Stomach (tissue), 9 donors: ENCODE measurements around the gene AMT. TPM values are rescaled to one million over a fixed set of nuclear protein-coding genes. Genes with fewer than 3 reads are reported as not detected.
A peak's percentile ranks its signal among the peaks of the same experiment; 100 is the strongest.

Source experiments
- DNase-seq, 2 donors: peaks; one replicate each; pipeline versions ENCODE4 v3.0.0 to v3.0.0-alpha.2; 2013 to 2019
- H3K27ac ChIP-seq, 5 donors: fragments of 200-600 bp in 4 of 5; sonication (generic) in 4 of 5; one replicate each; pipeline ENCODE4 v1.5.1; 2013 to 2019; ENCODE audit warnings: mild to moderate bottlenecking in 1 of 5, moderate library complexity in 1 of 5
- H3K27me3 ChIP-seq, 3 donors: fragments of 200-600 bp; sonication (generic); one replicate each; pipeline ENCODE4 v1.5.1; 2017 to 2019; ENCODE audit warnings: mixed run types in 1 of 3
- H3K36me3 ChIP-seq, 4 donors: fragments of 200-600 bp; sonication (generic); 1 replicate in 3 of 4; 2 replicates in 1 of 4; pipeline ENCODE4 v1.5.1; 2016 to 2019
- H3K4me1 ChIP-seq, 4 donors: fragments of 200-600 bp; sonication (generic); one replicate each; pipeline ENCODE4 v1.5.1; 2016 to 2019
- H3K4me3 ChIP-seq, 4 donors: fragments of 200-600 bp; sonication (generic) in 3 of 4; one replicate each; pipeline ENCODE4 v1.5.1; 2016 to 2019; ENCODE audit warnings: mild to moderate bottlenecking in 1 of 4
- H3K9me3 ChIP-seq, 4 donors: fragments of 200-600 bp; sonication (generic); one replicate each; pipeline ENCODE4 v1.5.1; 2016 to 2019
- EP300 ChIP-seq: sonication (generic); formaldehyde crosslinking; IDR thresholded peaks from one replicate; pipeline ENCODE4 v1.6.1; 2017; ENCODE audit warnings: antibody characterized with exemption
- POLR2A ChIP-seq, 4 donors: fragments of 450-650 bp; IDR thresholded peaks; one replicate each; pipeline ENCODE4 v1.6.1; 2016; ENCODE audit warnings: antibody characterized with exemption in 4 of 4, control low read depth in 2 of 4, mild to moderate bottlenecking in 1 of 4, moderate library complexity in 1 of 4
- POLR2AphosphoS5 ChIP-seq, 3 donors: sonication (generic); formaldehyde crosslinking; IDR thresholded peaks; one replicate each; pipeline ENCODE4 v1.6.1; 2016; ENCODE audit warnings: antibody characterized with exemption in 3 of 3
- WGBS, 5 donors: extraction: QIAGEN DNeasy Blood & Tissue Kit in 3 of 5; methylation state at CpG; one replicate each; pipeline versions ENCODE4 v1.1.5 to v1.1.7; 2013 to 2018; 5-methylcytosine and 5-hydroxymethylcytosine counted together
- intact Hi-C: fragments of 100-400 bp; cut with DNase I; formaldehyde crosslinking; loops from one replicate; pipeline ENCODE4 v1.15.1; 2023; ENCODE audit warnings: low total_unique reads
- polyA plus RNA-seq, 3 donors: library from polyadenylated mRNA; stranded (reverse); fragments of 200-250 nt; gene quantifications; one replicate each; pipeline ENCODE4 v1.2.3, GENCODE V29; 2013
- total RNA-seq, 5 donors: library from RNA; depleted of rRNA; stranded (reverse); fragments of >200 nt; gene quantifications; one replicate each; pipeline versions ENCODE4 v1.1.0 to v1.2.3, GENCODE V29; 2014 to 2016
- TF ChIP-seq, protein P1 (sequence below), 7 experiments: fragments of 450-650 bp in 4 of 7; fragments of 200-600 bp in 3 of 7; sonication (generic) in 3 of 7; IDR thresholded peaks; one replicate each; pipeline ENCODE4 v1.5.1; 2016 to 2019; ENCODE audit warnings: antibody characterized with exemption in 7 of 7, control low read depth in 2 of 7, mild to moderate bottlenecking in 1 of 7
- donor health status: healthy with polysubstance abuse.
- donor health status: Bipolar disorder and iron deficiency.
- donor health status: healthy.

AMT gene
- total and polyA plus RNA-seq, 8 donors: 4.5 to 27.8 (median 13.8) TPM

DNA sequence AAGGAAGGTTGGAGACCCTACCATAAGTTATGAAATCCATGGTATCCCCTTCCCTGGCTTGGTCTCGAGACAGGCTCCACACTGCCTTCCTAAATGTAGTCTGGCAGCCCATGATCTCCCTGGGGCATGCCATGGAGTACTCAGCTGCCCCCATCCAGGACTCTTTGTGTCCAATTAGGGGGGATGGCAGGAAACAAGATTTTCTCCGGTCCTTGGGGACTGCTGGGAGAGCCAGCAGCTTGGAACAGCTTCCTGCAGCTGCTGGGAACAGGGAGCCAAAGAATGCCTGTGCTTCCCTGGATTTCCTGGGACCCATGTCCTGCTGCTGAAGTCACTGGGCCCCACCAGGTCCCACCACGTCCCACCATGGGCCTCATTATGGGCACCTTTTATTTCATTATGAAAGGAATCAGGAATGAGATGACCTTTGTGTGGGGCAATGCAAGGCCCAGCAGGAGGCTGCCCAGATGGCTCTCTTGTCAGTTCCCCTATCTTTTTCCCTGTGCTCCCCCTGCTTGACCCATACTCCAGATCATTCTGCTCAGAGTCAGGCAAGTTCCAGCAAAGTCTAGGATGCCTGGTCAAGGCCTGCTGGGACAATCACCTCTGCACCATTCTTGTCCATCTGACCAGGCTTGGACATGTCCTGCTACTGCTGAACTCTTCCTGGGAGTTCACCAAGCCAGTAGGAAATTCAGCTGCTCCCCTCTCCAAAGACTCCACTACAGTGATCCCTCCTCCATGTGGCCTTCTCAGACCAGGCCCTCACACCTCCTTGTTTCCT lies 32.8 kb upstream of the AMT start:
- Histone ChIP-seq H3K9me3 (no peaks in the 10 kb centered on the region), H3K27ac (peak overlapping the region in 1 of 5 donors; percentile 8), H3K4me3 (no peak overlapping the region), H3K36me3 (no peaks in the 10 kb centered on the region), H3K4me1 (peaks cover 9 to 19% (median 10%) of the 10 kb centered on the region in 4 donors), H3K27me3 (no peaks in the 10 kb centered on the region)
- WGBS, 5 donors: 55 to 74% (median 70%) methylated on average over 3 of the region's 3 CpGs
- no peak for DNase-seq
- TF ChIP-seq POLR2AphosphoS5 (IDR thresholded peaks at IDR 0.05) (no peak), EP300 (no peak), POLR2A (IDR thresholded peaks at IDR 0.05) (no peak)
- TF ChIP-seq, protein P1, sequence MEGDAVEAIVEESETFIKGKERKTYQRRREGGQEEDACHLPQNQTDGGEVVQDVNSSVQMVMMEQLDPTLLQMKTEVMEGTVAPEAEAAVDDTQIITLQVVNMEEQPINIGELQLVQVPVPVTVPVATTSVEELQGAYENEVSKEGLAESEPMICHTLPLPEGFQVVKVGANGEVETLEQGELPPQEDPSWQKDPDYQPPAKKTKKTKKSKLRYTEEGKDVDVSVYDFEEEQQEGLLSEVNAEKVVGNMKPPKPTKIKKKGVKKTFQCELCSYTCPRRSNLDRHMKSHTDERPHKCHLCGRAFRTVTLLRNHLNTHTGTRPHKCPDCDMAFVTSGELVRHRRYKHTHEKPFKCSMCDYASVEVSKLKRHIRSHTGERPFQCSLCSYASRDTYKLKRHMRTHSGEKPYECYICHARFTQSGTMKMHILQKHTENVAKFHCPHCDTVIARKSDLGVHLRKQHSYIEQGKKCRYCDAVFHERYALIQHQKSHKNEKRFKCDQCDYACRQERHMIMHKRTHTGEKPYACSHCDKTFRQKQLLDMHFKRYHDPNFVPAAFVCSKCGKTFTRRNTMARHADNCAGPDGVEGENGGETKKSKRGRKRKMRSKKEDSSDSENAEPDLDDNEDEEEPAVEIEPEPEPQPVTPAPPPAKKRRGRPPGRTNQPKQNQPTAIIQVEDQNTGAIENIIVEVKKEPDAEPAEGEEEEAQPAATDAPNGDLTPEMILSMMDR (IDR thresholded peaks at IDR 0.05): no peak
- intact Hi-C loops: no loop called here

DNA sequence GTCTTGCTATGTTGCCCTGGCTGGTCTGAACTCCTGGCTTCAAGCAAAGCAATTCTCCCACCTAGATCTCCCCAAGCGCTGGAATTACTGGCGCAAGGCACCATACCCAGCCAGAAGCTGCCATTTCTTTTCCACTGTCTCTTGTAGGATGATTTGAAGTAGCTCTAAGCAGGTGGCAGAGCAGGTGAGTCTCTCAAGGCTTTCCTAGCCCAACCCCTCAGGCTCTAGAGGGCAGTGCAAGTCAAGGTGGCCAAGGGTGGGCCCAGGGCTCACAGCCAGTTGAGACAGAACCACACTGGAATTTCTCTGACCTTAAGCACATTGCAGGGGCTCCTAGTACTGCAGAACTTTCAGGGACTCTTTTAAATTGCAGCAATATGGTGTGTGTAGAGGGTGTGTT lies 32.2 kb upstream of the AMT start:
- H3K36me3 ChIP-seq: no peaks in the 10 kb centered on the region
- H3K27ac ChIP-seq: peak overlapping the region in 1 of 5 donors; percentile 8
- DNase-seq: peak; percentile 61 to 81
- intact Hi-C loops: no loop called here
- H3K4me3 ChIP-seq: no peak overlapping the region
- H3K27me3 ChIP-seq: no peaks in the 10 kb centered on the region
- H3K4me1 ChIP-seq: peaks cover 9 to 12% (median 10%) of the 10 kb centered on the region in 4 donors
- H3K9me3 ChIP-seq: no peaks in the 10 kb centered on the region
- TF ChIP-seq, protein P1 (IDR thresholded peaks at IDR 0.05): peak in 2 of 7 experiments; percentile 20 to 47
- no peak for TF ChIP-seq POLR2A (IDR thresholded peaks at IDR 0.05)
- 44 to 57% (median 52%) methylated on average over 2 of the region's 2 CpGs for WGBS, 5 donors

DNA sequence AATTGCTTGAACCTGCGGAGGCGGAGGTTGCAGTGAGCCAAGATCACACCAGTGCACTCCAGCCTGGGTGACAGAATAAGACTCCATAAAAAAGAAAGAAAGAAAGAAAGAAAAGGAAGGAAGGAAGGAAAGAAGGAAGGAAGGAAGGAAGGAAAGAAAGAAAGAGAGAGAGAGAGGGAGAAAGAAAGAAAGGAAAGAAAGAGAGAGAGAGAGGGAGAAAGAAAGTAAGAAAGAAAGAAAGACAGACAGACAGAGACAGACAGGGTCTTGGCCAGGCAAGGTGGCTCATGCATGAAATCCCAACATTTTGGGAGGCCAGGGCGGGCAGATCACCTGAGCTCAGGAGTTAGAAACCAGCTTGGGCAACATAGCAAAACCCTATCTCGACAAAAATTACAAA lies 31.3 kb upstream of the AMT start:
- H3K36me3 ChIP-seq: no peaks in the 10 kb centered on the region
- no peak overlapping the region for H3K27ac ChIP-seq
- DNase-seq: no peak
- TF ChIP-seq POLR2A (IDR thresholded peaks at IDR 0.05): no peak
- TF ChIP-seq, protein P1 (IDR thresholded peaks at IDR 0.05): no peak
- TF ChIP-seq POLR2AphosphoS5 (IDR thresholded peaks at IDR 0.05): no peak
- TF ChIP-seq EP300: no peak
- H3K4me3 ChIP-seq: no peak overlapping the region
- intact Hi-C loops: no loop called here
- H3K4me1 ChIP-seq: peaks cover 9 to 19% (median 12%) of the 10 kb centered on the region in 4 donors
- no peaks in the 10 kb centered on the region for H3K9me3 ChIP-seq
- WGBS, 5 donors: 93 to 99% (median 95%) methylated on average over 4 of the region's 4 CpGs
- H3K27me3 ChIP-seq: no peaks in the 10 kb centered on the region

DNA sequence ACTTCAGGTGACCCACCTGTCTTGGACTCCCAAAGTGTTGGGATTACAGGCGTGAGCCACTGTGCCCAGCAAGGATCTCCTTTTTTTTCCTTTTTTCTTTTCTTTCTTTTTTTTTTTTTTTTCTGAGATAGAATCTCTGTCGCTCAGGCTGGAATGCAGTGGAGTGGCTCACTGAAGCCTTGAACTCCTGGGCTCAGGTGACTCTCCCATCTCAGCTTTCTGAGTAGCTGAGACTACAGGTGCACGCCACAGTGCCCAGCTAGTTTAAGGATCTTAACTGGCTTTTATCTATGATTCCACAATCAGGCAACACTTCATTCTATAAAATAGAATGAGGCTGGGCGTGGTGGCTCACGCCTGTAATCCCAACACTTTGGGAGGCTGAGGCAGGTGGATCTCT lies 23.1 kb upstream of the AMT start:
- H3K27ac ChIP-seq: peak overlapping the region in 1 of 5 donors; percentile 7
- H3K4me1 ChIP-seq: peaks cover 0 to 25% (median 3%) of the 10 kb centered on the region in 4 donors
- H3K9me3 ChIP-seq: no peaks in the 10 kb centered on the region
- DNase-seq: no peak
- 82 to 98% (median 90%) methylated on average over 5 of the region's 5 CpGs for WGBS, 5 donors
- no peak overlapping the region for H3K4me3 ChIP-seq
- TF ChIP-seq, protein P1 (IDR thresholded peaks at IDR 0.05): no peak
- TF ChIP-seq POLR2A (IDR thresholded peaks at IDR 0.05) (no peak), EP300 (no peak), POLR2AphosphoS5 (IDR thresholded peaks at IDR 0.05) (no peak)
- no peaks in the 10 kb centered on the region for H3K36me3 ChIP-seq
- H3K27me3 ChIP-seq: no peaks in the 10 kb centered on the region
- intact Hi-C loops: loop anchor here (10.0 kb wide), 2 partner anchors 91 to 281 kb away; partner anchors contain the start of genes CCDC71 and GPX1
